ENCODE data around the gene MAPKAPK2.

GRCh38 chr1:206674236-206674635 is 10.5 kb upstream of the MAPKAPK2 start:
- TF ChIP-seq TARDBP (IDR thresholded peaks at IDR 0.05), result no peak
- no peak for TF ChIP-seq BHLHE40 (IDR thresholded peaks at IDR 0.05; ENCODE audit: borderline replicate concordance)
- no peak for TF ChIP-seq FOXM1 (IDR thresholded peaks at IDR 0.05; ENCODE audit: borderline replicate concordance)
- TF ChIP-seq SP1 (IDR thresholded peaks at IDR 0.05), result no peak
- TF ChIP-seq LEF1 (IDR thresholded peaks at IDR 0.05; ENCODE audit: borderline replicate concordance), result no peak
